22Rv1 (cell line): ENCODE measurements around the gene PDGFD.

Source experiments
- ZFX ChIP-seq: fragments of 450-650 bp; IDR thresholded peaks from 2 replicates; pipeline ENCODE4 v1.6.1; 2017; ENCODE audit warnings: antibody characterized with exemption, borderline replicate concordance
- TF ChIP-seq, protein P1 (sequence below): fragments of 450-650 bp; IDR thresholded peaks from 2 replicates; pipeline ENCODE4 v1.5.1; 2017; ENCODE audit warnings: mild to moderate bottlenecking

DNA sequence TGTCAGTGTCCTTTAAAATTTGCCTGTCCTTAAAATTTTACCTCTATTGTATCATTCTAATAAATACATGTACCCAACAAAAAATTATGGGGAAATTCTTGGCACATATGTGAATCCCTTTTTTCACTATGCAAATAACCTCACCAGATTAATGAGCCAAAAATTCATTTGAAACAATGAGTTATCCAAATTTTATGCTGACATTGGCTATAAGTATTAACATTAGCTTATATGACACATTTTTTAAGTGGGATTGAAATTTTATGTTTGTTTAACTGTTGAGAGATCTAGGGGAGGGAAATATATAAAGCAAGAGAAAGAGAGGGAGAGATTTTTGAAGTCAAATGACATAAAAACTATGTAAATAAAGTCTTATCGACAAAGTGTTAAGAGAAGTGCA, 11.8 kb upstream of the PDGFD start:
- TF ChIP-seq, protein P1, sequence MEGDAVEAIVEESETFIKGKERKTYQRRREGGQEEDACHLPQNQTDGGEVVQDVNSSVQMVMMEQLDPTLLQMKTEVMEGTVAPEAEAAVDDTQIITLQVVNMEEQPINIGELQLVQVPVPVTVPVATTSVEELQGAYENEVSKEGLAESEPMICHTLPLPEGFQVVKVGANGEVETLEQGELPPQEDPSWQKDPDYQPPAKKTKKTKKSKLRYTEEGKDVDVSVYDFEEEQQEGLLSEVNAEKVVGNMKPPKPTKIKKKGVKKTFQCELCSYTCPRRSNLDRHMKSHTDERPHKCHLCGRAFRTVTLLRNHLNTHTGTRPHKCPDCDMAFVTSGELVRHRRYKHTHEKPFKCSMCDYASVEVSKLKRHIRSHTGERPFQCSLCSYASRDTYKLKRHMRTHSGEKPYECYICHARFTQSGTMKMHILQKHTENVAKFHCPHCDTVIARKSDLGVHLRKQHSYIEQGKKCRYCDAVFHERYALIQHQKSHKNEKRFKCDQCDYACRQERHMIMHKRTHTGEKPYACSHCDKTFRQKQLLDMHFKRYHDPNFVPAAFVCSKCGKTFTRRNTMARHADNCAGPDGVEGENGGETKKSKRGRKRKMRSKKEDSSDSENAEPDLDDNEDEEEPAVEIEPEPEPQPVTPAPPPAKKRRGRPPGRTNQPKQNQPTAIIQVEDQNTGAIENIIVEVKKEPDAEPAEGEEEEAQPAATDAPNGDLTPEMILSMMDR, result no peak
- no peak for TF ChIP-seq ZFX
